Hepatocyte (in vitro differentiated cells): Measurements from ENCODE around the gene TRIM36. TPM values are rescaled to one million over a fixed set of nuclear protein-coding genes. Genes with fewer than 3 reads are reported as not detected.

ENCODE experiments used
- DNase-seq: peaks from one replicate; pipeline ENCODE4 v3.0.0-alpha.2; 2016; ENCODE audit warnings: low spot score
- H2AFZ ChIP-seq: fragments of 200-600 bp; sonication (generic); 2 replicates; pipeline ENCODE4 v1.6.0; 2016; ENCODE audit warnings: antibody characterized with exemption, mild to moderate bottlenecking
- H3K27ac ChIP-seq: fragments of 200-600 bp; sonication (generic); 2 replicates; pipeline ENCODE4 v1.5.1; 2016; ENCODE audit warnings: mild to moderate bottlenecking
- H3K27me3 ChIP-seq: fragments of 200-600 bp; sonication (generic); 2 replicates; pipeline ENCODE4 v1.6.1; 2016
- H3K36me3 ChIP-seq: fragments of 200-600 bp; sonication (generic); replicated peaks from 2 replicates; pipeline ENCODE4 v1.5.1; 2016; ENCODE audit warnings: low read depth; ENCODE audit not compliant: insufficient read depth
- H3K4me1 ChIP-seq: fragments of 200-600 bp; sonication (generic); 2 replicates; pipeline ENCODE4 v1.5.1; 2016; ENCODE audit warnings: mild to moderate bottlenecking, moderate library complexity; ENCODE audit not compliant: insufficient read depth
- H3K4me2 ChIP-seq: fragments of 200-600 bp; sonication (generic); 2 replicates; pipeline ENCODE4 v1.6.0; 2016
- H3K4me3 ChIP-seq: fragments of 200-600 bp; sonication (generic); 2 replicates; pipeline ENCODE4 v1.5.1; 2016; ENCODE audit warnings: mild to moderate bottlenecking
- H3K79me2 ChIP-seq: fragments of 200-600 bp; sonication (generic); 2 replicates; pipeline ENCODE4 v1.6.0; 2017; ENCODE audit warnings: mild to moderate bottlenecking
- H3K9me2 ChIP-seq: fragments of 200-600 bp; sonication (generic); replicated peaks from 2 replicates; pipeline ENCODE4 v1.6.0; 2017; ENCODE audit warnings: mild to moderate bottlenecking; ENCODE audit not compliant: insufficient read depth
- H3K9me3 ChIP-seq: fragments of 200-600 bp; sonication (generic); 2 replicates; pipeline ENCODE4 v1.5.1; 2016; ENCODE audit warnings: low read depth, mild to moderate bottlenecking
- H4K20me1 ChIP-seq: fragments of 200-600 bp; sonication (generic); 2 replicates; pipeline ENCODE4 v1.6.0; 2016; ENCODE audit warnings: mild to moderate bottlenecking; ENCODE audit not compliant: insufficient read depth, poor library complexity, severe bottlenecking
- EZH2 ChIP-seq: fragments of 200-600 bp; sonication (generic); IDR thresholded peaks from 2 replicates; pipeline ENCODE4 v1.6.1; 2016; ENCODE audit warnings: antibody characterized with exemption, mild to moderate bottlenecking, borderline replicate concordance
- EZH2phosphoT487 ChIP-seq: fragments of 200-600 bp; sonication (generic); IDR thresholded peaks from one replicate; pipeline ENCODE4 v1.6.1; 2018; ENCODE audit warnings: antibody characterized with exemption, mild to moderate bottlenecking, low read depth, moderate library complexity; ENCODE audit not compliant: unreplicated experiment, severe bottlenecking
- WGBS: methylation state at CpG from one replicate; pipeline ENCODE4 v1.1.6; 2016; ENCODE audit warnings: low lambda C conversion rate; ENCODE audit errors: missing lambda C conversion rate; 5-methylcytosine and 5-hydroxymethylcytosine counted together
- polyA plus RNA-seq: library from polyadenylated mRNA; unstranded; fragments of >200 nt; fragmentation: Nextera tagmentation; extraction: Ambion mirVana; gene quantifications from 2 replicates; pipeline ENCODE4 v1.2.1, GENCODE V29; 2016
- total RNA-seq: library from RNA; depleted of rRNA; stranded (reverse); fragments of >200 nt; gene quantifications from 2 replicates; pipeline ENCODE4 v1.2.3, GENCODE V29; 2014
- TF ChIP-seq, protein P1 (sequence below): fragments of 200-600 bp; sonication (generic); IDR thresholded peaks from 2 replicates; pipeline ENCODE4 v1.5.1; 2016; ENCODE audit warnings: antibody characterized with exemption, mild to moderate bottlenecking; ENCODE audit not compliant: poor library complexity

The TRIM36 gene
- total and polyA plus RNA-seq, 2 experiments from 2014 or later = 1.3 to 3.1 TPM

- H3K4me1 ChIP-seq = no peaks in the 10 kb centered on the region
- H3K9me2 ChIP-seq = no peaks in the 10 kb centered on the region
- no peaks in the 10 kb centered on the region for H3K36me3 ChIP-seq
- no peaks in the 10 kb centered on the region for H3K9me3 ChIP-seq
- WGBS = 100% methylated on average over 1 of the region's 1 CpG
- H3K4me3 ChIP-seq = no peak overlapping the region
- no peaks in the 10 kb centered on the region for H3K79me2 ChIP-seq
- no peak overlapping the region for H3K4me2 ChIP-seq
- no peak overlapping the region for H2AFZ ChIP-seq
- TF ChIP-seq, protein P1, sequence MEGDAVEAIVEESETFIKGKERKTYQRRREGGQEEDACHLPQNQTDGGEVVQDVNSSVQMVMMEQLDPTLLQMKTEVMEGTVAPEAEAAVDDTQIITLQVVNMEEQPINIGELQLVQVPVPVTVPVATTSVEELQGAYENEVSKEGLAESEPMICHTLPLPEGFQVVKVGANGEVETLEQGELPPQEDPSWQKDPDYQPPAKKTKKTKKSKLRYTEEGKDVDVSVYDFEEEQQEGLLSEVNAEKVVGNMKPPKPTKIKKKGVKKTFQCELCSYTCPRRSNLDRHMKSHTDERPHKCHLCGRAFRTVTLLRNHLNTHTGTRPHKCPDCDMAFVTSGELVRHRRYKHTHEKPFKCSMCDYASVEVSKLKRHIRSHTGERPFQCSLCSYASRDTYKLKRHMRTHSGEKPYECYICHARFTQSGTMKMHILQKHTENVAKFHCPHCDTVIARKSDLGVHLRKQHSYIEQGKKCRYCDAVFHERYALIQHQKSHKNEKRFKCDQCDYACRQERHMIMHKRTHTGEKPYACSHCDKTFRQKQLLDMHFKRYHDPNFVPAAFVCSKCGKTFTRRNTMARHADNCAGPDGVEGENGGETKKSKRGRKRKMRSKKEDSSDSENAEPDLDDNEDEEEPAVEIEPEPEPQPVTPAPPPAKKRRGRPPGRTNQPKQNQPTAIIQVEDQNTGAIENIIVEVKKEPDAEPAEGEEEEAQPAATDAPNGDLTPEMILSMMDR = no peak
- TF ChIP-seq EZH2phosphoT487 = no peak
- no peak for TF ChIP-seq EZH2
- no peak for DNase-seq
- H3K27me3 ChIP-seq = no peaks in the 10 kb centered on the region
- H3K27ac ChIP-seq = no peak overlapping the region
- H4K20me1 ChIP-seq = no peaks in the 10 kb centered on the region
These were observed 33.2 kb upstream of the TRIM36 start for GRCh38 chr5:115202952-115203351.

DNA sequence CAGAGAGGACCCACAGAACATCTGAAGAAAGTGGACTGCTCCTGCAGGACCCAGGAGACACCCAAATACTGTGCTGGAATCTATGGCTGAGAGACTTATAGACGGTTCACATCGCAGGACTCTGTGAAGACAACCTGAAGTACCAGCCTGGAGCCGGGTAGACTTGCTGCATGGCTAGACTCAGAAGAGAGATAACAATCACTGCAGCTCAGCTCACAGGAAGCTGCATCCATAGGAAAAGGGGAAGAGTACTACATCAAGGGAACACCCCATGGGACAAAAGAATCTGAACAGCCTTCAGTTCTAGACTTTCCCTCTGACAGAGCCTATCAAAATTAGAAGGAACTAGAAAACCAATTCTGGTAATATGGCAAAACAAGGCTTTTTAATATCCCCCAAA, 26.5 kb upstream of the TRIM36 start:
- DNase-seq = no peak
- Histone ChIP-seq H3K9me3 (no peaks in the 10 kb centered on the region), H3K9me2 (no peaks in the 10 kb centered on the region), H2AFZ (no peak overlapping the region), H3K4me3 (no peak overlapping the region), H3K36me3 (no peaks in the 10 kb centered on the region), H3K27ac (no peak overlapping the region), H3K4me1 (peaks cover 12% of the 10 kb centered on the region), H3K27me3 (no peaks in the 10 kb centered on the region), H3K4me2 (no peak overlapping the region), H4K20me1 (no peaks in the 10 kb centered on the region), H3K79me2 (no peaks in the 10 kb centered on the region)
- 71% methylated on average over 3 of the region's 3 CpGs for WGBS
- TF ChIP-seq EZH2 (no peak), EZH2phosphoT487 (no peak)
- TF ChIP-seq, protein P1 = no peak

DNA sequence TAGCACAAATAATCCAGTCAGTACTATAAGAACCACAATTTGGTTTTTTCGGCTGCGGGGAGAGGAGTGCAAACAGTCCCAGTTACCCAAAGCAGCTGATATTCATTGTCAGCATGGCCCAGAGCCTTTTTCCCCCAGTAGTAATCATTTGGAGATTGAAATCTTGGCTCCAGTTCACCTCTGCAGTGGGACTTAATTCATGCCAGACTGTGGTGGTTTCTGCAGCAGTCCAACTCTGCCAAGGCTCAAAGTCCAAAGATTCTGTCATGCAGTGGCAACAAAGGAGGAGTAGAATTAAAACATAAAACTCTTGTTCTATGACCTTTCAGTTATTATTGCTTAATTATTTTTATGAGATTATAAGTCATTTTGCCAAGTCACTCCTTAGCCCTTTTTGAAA, 25.0 kb upstream of the TRIM36 start:
- DNase-seq = peak; percentile 58
- Histone ChIP-seq H3K4me1 (peaks cover 12% of the 10 kb centered on the region), H3K79me2 (no peaks in the 10 kb centered on the region), H3K4me3 (no peak overlapping the region), H3K9me2 (no peaks in the 10 kb centered on the region), H2AFZ (no peak overlapping the region), H3K4me2 (no peak overlapping the region), H3K27ac (no peak overlapping the region), H3K27me3 (no peaks in the 10 kb centered on the region), H3K36me3 (no peaks in the 10 kb centered on the region), H3K9me3 (no peaks in the 10 kb centered on the region), H4K20me1 (no peaks in the 10 kb centered on the region)
- 63% methylated on average over 2 of the region's 2 CpGs for WGBS
- TF ChIP-seq, protein P1 = no peak
- TF ChIP-seq EZH2 (no peak), EZH2phosphoT487 (no peak)

DNA sequence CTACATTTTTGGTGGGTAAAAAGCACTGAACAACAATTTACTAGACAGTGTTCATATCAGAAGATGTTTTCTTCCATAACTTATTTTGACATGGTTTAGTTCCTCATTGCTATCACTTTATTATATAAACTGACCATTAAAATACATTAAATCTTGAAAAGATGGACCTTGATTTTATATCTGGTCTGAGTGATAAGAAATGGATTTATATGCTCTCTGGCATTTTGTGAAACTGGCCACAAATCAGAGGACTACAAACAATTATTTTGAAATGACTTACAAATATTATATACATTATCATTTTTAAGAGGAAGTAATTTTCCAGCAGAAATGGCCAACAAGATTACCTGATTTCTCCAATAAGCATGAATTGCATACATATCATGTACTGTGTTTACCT, 23.6 kb upstream of the TRIM36 start:
- no peak overlapping the region for H3K4me3 ChIP-seq
- H3K9me2 ChIP-seq = no peaks in the 10 kb centered on the region
- H3K27me3 ChIP-seq = no peaks in the 10 kb centered on the region
- H3K27ac ChIP-seq = no peak overlapping the region
- H2AFZ ChIP-seq = no peak overlapping the region
- no peak overlapping the region for H3K4me2 ChIP-seq
- H4K20me1 ChIP-seq = no peaks in the 10 kb centered on the region
- H3K9me3 ChIP-seq = no peaks in the 10 kb centered on the region
- no peak for DNase-seq
- no peaks in the 10 kb centered on the region for H3K36me3 ChIP-seq
- H3K79me2 ChIP-seq = no peaks in the 10 kb centered on the region
- TF ChIP-seq EZH2phosphoT487 (no peak), EZH2 (no peak)
- TF ChIP-seq, protein P1 = no peak
- H3K4me1 ChIP-seq = peaks cover 12% of the 10 kb centered on the region
